Raji (cell line): ENCODE measurements around the gene WFS1.

Experiments
- POLR2A ChIP-seq: IDR thresholded peaks from 2 replicates; pipeline ENCODE4 v1.6.1; 2011; ENCODE audit warnings: low read depth, low read length, control low read depth; ENCODE audit not compliant: insufficient read depth

The WFS1 gene

DNA sequence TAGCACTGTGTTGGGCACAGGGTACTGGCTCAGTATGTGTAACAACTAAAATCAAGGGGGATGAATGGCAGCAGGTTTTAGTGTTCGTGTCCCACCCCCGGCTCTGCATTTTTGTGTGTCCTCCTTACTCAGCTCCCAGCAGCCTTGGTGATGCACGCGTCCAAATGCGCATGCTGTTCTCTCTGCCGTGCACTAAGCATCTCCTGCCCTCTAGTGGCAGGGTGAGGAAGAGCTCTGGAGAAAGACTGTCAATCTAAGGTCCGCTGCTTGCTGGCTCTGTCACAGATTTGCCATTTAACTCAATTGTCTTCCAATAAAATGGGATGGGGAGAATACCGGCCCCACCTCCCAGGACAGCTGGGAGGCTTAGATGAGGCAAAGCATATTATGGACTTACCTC, 61.4 kb downstream of the WFS1 start:
- TF ChIP-seq POLR2A = no peak

DNA sequence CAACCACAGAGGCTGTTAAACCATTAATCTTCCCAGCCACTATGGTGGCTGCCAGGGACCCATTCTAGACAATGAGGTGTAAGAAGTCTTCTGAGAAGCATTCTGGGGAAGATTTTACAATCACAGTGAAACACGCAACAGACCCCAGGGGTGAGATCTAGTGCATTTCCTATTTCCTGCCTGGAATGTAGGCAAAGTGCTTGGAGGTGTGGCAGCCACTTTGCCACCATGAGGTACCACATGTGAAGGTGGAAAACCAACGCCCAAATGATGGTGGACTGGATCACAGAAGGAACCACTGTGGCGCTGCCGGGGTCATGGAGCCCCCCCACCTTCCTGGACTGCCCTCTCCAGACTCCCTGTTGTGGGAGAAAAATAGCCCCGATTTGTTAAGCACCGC, 61.8 kb downstream of the WFS1 start:
- TF ChIP-seq POLR2A = no peak

- TF ChIP-seq POLR2A = no peak
Measured at GRCh38 chr4:6332042-6332668, 62.5 kb downstream of the WFS1 start.

- TF ChIP-seq POLR2A = no peak
Measured at GRCh38 chr4:6332669-6333050, 63.0 kb downstream of the WFS1 start.

- no peak for TF ChIP-seq POLR2A
Measured at GRCh38 chr4:6333301-6334202, 63.9 kb downstream of the WFS1 start.

DNA sequence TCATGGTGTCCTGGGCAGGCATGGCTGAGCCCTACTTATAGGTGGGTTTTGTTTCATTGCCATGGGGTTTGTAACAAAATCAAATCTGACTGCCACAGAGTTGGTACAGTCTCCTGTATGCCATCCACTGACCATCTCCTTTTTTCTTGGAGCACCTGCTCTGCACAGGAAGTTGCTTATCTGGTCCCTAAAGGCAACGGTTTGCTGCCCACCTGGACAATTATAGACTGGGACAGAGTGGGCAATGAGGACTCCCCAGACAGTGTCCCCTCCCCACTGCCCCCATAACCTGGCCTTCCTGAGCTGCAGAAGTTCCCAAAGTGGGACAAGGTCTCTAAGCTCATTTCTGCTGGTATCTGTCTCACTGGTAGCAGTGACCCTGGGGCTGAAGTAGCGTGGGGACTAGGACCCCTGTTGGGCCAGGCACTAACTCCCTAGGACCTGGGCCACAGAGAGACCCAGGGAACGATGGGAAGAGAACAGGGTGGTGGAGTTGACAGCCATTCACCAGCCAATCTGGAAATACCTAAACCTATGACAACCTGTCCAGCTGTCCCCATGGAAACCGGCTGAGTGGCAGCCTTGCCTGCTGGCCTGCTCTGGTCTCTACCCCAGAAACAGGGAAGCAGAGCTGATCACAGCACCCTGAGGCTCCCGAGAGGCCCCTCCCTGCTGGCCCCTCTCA, 64.7 kb downstream of the WFS1 start:
- no peak for TF ChIP-seq POLR2A

DNA sequence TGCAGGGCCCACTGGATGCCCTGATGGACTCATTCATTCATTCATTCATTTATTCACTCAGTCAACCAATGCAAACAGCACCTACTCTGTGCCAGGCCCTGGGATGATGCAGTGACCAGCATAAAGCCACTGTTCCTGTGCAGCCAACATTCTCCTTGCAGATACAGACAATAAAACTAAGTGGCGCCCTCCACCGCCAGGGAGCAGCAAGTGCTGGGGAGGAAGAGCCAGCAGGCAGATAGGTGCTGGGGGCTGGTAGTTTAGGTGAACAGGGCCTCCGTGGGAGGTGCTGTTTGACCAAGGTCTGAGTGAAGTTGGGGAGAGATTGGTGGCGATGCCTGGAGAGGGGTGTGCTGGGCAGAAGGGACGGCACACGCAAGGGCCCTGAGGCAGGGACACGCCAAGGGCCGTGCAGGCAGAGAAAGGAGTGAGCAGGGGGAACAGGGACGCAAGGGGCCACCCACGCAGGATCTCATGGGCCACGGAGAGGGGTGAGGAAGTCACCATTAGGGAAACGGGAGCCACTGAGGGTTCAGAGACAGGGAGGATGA, 65.5 kb downstream of the WFS1 start:
- TF ChIP-seq POLR2A = no peak

DNA sequence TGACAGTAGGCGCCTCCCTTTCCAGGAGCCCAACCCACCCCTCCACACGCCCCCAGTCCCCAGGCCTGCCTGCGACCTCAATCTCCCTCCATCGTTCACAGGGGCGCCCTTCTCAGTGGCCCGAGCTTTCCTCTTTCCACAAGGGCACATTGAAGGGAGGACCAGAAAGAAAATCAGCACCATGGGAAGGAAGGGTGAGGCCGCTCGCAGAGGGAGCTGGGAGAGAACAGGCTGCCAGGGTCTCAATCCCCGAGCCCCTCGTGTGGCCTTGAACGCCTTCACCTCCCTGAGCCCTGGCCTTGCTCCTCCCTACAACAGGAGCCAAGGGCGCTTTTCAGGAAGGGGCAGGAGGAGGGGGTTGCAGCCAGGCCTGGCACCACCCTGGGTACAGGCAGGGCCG, 66.5 kb downstream of the WFS1 start:
- no peak for TF ChIP-seq POLR2A

DNA sequence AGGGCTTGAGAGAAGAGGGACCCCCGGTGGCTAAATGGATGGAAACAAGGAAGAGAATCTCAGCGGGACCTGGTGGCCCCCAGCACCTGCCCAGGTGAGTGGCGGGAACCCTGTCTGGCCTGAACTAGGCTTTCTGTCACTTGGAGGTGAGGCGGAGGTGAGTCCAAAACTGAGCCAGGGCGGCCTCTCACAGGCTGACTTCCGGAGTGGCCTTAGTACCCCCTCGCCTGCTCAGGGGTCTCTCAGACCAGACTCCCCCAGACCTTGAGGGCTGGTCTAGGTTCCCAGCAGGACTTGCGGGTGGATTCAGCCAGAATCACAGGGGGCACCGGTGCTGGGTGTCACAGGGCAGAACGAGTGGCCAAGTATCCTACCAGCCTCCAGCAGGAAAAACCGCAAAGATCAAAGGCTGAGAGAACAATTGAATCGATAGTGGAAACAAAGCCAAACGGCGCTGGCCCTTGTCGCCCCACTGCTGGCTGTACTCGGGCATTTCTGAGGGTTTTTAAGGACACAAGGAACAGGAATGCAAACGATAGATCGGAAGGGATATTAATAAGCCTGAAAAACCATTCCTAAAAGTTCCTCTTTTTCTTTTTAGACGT, 67.8 kb downstream of the WFS1 start:
- TF ChIP-seq POLR2A = no peak

- no peak for TF ChIP-seq POLR2A
Measured at GRCh38 chr4:6338175-6338950, 68.7 kb downstream of the WFS1 start.

DNA sequence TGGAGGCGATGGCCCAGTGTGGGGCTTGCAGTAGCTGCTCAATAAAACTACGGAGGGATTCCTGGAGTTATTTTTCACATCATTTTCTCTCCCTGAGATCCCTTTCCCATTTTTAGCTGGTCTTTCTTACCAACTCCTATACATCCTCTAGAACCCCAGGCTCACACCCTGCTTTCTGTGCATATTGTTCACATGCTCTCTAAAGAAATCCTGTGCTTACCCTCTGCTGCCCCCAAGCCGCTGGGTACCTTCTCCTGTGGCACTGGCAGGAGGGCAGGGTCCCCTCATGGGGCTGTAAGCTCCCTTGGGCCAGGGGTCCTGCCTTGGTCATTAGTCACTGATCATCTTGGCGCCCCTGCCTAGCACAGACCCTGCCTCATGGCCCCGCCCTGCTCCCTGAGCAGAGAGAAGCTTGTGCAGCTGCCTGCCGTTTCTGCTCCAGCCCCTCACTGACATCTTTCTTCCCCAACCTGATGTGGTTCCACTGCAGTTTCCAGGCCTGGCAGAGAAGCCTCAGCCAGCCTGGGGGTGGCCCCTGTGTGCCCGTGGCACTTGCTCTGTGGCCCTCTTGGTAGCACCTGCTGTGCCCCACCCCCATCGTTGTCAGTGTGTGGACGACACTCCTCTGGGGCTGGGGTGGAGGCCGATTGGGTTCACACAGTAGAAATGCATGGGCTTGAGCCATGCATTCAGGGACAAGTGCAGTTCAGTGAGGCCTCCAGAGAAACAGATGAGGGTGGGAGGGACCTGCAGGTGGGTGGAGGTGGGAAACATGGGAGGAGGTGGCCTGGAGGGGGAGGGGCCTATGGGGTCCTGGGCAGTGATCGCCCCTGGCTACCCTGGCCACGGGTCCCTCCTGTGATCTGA, 69.5 kb downstream of the WFS1 start:
- TF ChIP-seq POLR2A = no peak

GRCh38 chr4:6339818-6340445, 70.3 kb downstream of the WFS1 start:
- no peak for TF ChIP-seq POLR2A

DNA sequence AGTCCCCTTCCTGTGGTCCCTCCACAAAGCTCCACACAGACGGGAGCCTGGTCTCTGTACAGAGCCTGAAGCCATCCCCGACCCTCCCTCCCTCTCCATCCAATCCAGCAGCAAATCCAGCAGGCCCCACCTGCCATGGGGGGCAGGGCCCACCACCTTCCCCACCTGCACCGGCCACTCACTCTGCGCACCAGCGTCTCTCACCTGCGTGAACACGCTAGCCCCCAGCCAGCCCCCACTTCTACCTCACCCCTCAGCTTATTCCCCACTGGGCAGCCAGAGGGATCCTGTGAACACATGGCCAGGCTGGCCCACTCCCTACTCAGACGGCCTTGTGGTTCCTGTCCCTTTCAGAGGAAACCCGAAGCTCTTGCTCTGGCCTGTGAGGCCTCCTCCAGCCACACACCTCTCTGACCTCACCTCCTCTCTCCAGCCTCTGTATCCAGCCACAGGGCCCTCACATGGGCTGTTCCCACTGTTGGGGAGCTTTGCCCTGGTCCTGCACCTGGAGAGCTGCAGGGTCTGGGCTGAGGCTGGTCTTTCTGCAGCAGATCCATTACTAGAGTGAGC, 70.9 kb downstream of the WFS1 start:
- no peak for TF ChIP-seq POLR2A
